Thyroid gland (tissue), 4 donors: ENCODE measurements around the gene KCNMB4. TPM values are rescaled to one million over a fixed set of nuclear protein-coding genes. Genes with fewer than 3 reads are reported as not detected.

ENCODE experiments used
- small RNA-seq: library from RNA; depleted of rRNA; stranded (forward); fragments of <200 nt; gene quantifications from one replicate; pipeline ENCODE3, GENCODE V24; 2016
- total RNA-seq, 4 donors: library from RNA; depleted of rRNA; stranded (reverse); fragments of >200 nt; gene quantifications; one replicate each; pipeline ENCODE4 v1.2.3, GENCODE V29; 2016

Gene KCNMB4
- total RNA-seq, 4 donors from 2014 or later = 2.1 to 5.1 (median 3.8) TPM

Small RNAs within 50 kb of the gene (small RNA-seq; reads per million reads assigned to genes)
- not detected for gene RNU4-65P

Other genes starting within 250 kb of the KCNMB4 start
- gene CNOT2, start 122.9 kb upstream of the KCNMB4 start, total RNA-seq = 100 to 1,000 TPM; 162 to 245 (median 173) TPM